HG03025 (cell line): ENCODE measurements around the gene PLA2G4A.
A peak's percentile ranks its signal among the peaks of the same experiment; 100 is the strongest.

Source experiments
- ATAC-seq: cut with Tn5 transposase; IDR thresholded peaks from one replicate; pipeline ENCODE4 v1.9.1; 2021; ENCODE audit warnings: mild to moderate bottlenecking, moderate library complexity; ENCODE audit not compliant: unreplicated experiment, low FRiP score

PLA2G4A gene

DNA sequence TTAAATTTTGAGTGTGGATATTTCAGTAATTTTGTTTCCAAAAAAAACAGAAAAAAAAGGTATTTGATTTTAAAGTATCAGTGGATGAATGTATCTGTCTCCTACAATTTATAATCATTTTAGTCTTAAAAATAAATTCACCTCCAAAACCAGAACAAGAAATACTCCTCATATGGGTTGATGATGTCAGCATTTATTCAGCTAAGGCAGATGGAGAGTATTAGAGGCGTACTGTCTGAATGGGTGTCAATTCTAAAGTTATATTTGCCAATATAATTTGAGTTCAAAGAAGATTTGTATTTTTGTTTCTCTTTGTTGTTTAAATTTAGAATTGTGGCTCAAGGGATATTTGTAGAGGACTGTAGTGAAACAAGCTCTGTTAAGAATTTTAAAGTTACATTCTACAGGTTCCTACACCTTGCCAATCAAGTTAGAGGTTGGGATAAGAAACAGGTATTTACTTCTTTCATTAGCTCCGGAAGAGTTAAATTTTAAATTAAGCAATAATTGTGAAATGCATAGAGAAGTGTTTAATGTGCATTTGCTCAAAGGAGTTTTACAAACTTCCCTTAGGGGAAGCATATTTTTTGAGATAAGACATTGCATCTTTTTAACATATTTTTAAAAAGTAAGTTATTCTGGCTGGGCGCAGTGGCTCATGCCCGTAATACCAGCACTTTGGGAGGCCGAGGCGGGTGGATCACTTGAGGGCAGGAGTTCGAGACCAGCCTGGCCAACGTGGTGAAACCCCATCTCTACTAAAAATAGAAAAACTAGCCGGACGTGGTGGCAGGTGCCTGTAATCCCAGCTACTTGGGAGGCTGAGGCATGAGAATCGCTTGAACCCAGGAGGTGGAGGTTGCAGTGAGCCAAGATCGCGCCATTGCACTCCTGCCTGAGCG lies 1.2 kb downstream of the PLA2G4A start:
- peak; percentile 6 for ATAC-seq

GRCh38 chr1:186831168-186831567 lies 2.4 kb downstream of the PLA2G4A start:
- no peak for ATAC-seq

DNA sequence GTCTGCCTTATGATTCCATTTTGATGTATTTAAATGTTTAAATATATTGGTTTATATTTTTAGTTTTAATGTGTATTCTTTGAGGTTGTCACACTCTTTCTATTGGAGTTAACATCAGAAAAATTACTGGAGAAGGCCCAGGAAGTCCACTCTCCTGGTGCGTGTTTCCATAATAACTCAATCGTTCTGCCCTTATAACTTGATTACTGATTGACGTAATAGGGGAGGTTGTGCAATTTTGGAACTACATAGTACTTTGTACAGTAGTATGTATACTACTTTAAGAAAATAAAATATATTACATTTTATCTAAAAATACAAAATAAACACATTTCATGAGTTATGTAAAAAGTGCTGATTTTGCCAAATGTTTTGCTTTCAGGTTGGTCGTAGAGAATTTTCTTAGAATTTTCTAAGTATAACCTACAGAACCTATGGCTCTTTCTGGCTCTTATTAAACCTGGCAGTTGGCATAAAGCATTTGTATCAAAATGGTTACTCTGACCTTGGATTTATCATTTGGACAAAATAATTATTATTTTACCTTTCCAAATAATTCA lies 5.7 kb downstream of the PLA2G4A start:
- no peak for ATAC-seq

- ATAC-seq = no peak
Observed at GRCh38 chr1:186835448-186835847, 6.7 kb downstream of the PLA2G4A start.

GRCh38 chr1:186837806-186838205 lies 9.1 kb downstream of the PLA2G4A start:
- no peak for ATAC-seq

- ATAC-seq = no peak
Observed at GRCh38 chr1:186838380-186839040, 9.8 kb downstream of the PLA2G4A start.

DNA sequence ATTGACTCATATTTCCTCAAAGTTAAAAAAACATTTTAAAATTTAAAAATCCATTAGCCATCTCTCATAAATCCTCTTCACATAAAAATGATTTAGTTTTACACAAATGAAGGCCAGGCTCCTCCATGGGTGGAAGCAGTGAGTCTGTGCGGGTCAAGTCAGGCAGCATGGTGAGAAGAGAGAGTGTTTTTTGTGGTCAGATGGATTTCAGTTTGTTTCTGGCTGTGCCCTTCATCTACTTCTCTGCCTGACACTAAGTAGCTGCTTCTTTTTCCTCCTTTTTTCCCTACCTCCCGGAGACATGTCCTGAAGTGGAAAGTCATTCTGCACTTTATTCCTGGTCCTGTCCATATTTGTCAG lies 10.3 kb downstream of the PLA2G4A start:
- ATAC-seq = no peak

- no peak for ATAC-seq
Observed at GRCh38 chr1:186841599-186841998, 12.8 kb downstream of the PLA2G4A start.

DNA sequence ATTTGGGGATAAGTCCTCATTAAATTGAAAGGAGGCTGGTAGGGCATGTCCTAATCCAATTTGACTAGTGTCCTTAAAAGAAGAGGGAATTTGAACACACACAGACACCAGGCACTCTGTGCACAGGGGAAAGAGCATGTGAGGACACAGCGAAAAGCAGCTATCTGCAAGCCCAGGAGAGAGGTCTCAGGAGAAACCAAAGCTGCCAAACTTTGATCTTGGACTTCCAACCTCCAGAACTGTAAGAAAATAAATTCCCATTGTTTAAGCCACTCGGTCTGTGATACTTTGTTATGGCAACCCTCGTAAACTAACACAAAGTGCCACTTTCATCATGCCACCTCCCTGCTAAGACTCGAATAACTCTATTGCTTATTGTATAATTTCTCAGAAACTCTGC lies 13.8 kb downstream of the PLA2G4A start:
- no peak for ATAC-seq

DNA sequence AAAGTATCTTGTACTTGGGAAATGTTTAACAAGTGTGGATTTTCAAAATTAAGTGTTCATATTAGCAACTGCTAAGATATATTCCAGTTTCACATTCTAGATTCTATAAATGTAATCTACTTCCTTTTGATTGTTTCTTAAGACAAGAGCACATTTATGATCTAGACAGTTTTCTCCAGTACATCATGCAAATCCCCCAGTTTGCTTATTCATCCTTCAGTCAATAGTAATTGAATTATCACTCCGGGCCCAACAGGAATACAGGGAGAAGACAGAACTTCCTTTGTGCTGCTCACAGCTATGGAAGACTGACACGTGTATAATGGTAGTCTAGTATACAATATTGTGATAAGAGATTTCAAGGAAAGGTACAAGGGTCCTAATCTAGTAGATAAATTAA lies 14.5 kb downstream of the PLA2G4A start:
- ATAC-seq = no peak

GRCh38 chr1:186843931-186844330 lies 15.2 kb downstream of the PLA2G4A start:
- ATAC-seq = no peak

DNA sequence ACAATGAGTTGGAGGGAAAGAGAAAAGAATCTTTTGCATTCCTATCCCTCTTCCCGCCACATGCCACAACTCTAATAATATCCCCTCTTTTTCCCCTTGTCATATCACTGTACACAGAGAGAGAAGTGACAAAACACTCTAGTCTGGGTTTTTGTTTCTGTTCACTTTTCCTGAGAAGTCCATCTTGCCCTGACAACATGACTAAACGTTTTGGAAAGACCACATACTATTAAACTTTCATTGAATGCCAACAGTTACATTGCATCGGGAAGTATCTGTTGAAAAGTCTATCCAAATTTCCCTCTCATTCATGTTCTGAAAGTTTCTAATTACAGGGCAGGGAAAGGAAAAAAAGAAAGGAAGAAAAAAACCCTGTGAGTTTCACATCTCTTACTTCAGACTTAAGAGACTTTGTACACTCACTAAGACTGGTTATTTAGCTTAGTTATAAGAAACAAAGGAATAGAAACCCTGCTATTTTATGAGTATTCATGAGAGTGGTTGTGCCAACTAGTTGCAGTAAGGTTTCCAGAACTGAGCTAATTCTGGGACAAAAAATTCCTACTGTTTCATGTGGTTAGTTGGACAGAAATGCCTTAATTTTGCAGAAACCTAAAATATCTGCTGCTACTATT lies 16.9 kb downstream of the PLA2G4A start:
- no peak for ATAC-seq

DNA sequence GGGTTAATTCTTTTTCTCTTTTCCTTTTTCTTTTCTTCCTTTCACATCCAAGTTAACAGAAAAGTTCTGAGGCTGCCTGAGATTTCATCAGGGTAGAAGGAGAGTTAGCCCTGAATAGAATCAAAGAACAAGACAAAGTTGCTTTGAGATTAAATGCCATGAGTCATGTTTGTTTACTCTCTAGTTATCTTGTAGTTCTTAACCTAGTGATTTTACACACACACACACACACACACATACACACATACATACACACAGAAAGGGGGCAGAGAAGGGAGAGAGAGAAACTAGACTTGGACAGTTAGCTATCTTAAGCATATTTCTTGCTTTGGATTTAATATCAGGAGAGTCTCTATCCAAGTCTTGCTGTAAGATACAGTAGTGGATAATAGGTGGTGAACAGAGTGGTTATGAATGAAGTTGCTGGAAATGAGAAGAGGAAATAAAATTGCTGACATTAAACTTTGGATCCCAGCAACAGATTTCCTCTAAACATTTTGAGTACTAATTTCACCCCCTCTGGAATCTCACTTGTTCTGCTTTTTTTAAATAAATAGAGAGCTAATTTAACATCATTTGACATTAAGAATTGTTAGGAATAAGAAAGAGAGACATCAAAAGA lies 19.9 kb downstream of the PLA2G4A start:
- ATAC-seq = no peak

DNA sequence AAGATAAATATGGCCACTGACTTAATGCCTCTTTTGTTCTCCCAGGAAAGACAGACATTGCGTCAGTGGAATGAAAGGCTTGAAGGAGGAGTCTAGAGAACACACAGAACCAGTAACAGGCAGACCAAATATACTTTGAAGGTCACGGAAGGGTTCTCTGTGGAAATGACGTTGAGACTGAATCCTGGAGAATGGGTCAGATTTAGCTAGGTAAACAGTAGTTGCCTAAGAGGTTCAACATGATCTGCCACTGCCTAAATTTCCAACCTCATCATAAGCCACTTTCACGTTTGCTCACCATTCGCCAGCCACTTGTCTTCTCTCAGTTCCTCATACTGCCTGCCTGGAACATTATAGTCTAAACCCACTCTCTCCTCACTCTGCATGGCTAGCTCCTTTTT lies 20.5 kb downstream of the PLA2G4A start:
- peak; percentile 96 for ATAC-seq

DNA sequence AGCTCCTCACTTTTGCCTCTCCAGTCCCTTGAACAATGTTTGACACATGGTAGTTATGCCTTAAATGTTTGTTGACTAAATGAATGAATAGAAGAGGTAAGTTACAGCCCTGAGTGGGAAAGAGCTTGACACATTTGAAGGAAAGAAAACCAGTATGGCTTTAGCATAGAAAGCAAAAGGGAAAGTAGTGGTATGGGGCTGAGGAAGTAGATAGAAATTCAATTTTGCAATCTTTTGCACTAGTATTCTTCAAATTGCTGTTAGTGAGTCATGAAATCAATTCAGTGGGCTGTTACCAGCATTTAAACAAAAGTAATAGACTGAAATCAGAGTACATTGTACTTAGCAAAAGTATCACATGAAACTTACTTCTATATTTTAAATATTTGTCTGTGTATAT lies 21.1 kb downstream of the PLA2G4A start:
- peak; percentile 33 for ATAC-seq

GRCh38 chr1:186854102-186854501 lies 25.4 kb downstream of the PLA2G4A start:
- ATAC-seq = no peak

DNA sequence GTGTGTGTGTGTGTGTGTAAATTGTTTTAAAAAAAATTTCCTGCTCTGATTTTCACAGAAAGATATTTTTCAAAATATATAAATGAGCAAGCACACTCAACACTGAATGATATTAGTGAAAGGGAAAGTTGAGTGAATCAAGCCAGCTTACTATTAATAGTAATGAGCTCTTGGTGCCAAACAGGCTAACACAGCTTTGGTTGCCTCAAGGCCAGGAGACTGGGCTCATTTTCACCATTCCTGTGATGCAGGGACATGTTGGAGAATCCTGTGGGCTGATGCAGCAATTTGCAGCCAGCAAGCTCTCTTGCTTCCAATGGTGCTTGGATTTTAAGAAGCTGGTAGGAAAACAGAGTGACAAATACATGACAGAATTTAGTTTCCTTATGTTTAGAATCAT lies 30.2 kb downstream of the PLA2G4A start:
- no peak for ATAC-seq

GRCh38 chr1:186859995-186860394 lies 31.2 kb downstream of the PLA2G4A start:
- ATAC-seq = no peak

- no peak for ATAC-seq
Observed at GRCh38 chr1:186864296-186864695, 35.5 kb downstream of the PLA2G4A start.

DNA sequence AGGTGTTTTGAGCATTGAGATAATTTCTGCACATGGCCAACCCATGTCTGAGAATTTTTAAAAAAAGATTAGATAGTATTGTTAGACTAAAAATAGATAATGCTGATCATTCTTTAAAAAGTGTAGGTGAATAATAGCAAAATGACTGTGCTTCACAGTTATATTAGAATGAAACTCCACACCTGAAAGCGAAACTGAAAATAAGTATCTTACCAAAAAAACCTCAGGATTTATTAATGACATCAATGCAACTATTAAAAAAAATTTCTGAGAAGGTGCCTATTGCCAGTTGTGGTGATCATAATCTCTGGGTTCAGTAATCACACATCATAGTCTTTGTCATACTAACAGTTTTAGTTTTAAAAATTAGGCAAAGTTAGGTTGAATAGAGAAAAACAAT lies 36.5 kb downstream of the PLA2G4A start:
- ATAC-seq = peak; percentile 61

GRCh38 chr1:186865857-186866256 lies 37.1 kb downstream of the PLA2G4A start:
- no peak for ATAC-seq
